Stomach (tissue), 4 donors: ENCODE measurements around the gene MAN2C1.

ENCODE experiments used
- CTCF ChIP-seq, 7 experiments: fragments of 450-650 bp in 4 of 7; fragments of 200-600 bp in 3 of 7; sonication (generic) in 3 of 7; IDR thresholded peaks; one replicate each; pipeline ENCODE4 v1.5.1; 2016 to 2019; ENCODE audit warnings: antibody characterized with exemption in 7 of 7, control low read depth in 2 of 7, mild to moderate bottlenecking in 1 of 7
- EP300 ChIP-seq: sonication (generic); formaldehyde crosslinking; IDR thresholded peaks from one replicate; pipeline ENCODE4 v1.6.1; 2017; ENCODE audit warnings: antibody characterized with exemption
- POLR2A ChIP-seq, 4 donors: fragments of 450-650 bp; IDR thresholded peaks; one replicate each; pipeline ENCODE4 v1.6.1; 2016; ENCODE audit warnings: antibody characterized with exemption in 4 of 4, control low read depth in 2 of 4, mild to moderate bottlenecking in 1 of 4, moderate library complexity in 1 of 4
- POLR2AphosphoS5 ChIP-seq, 3 donors: sonication (generic); formaldehyde crosslinking; IDR thresholded peaks; one replicate each; pipeline ENCODE4 v1.6.1; 2016; ENCODE audit warnings: antibody characterized with exemption in 3 of 3

GRCh38 chr15:75309711-75310110 lies 58.7 kb downstream of the MAN2C1 start:
- no peak for TF ChIP-seq CTCF (IDR thresholded peaks at IDR 0.05)
- no peak for TF ChIP-seq POLR2AphosphoS5 (IDR thresholded peaks at IDR 0.05)
- no peak for TF ChIP-seq POLR2A (IDR thresholded peaks at IDR 0.05)
- no peak for TF ChIP-seq EP300
